ENCODE data around the gene ACVR1B. TPM values are rescaled to one million over a fixed set of nuclear protein-coding genes. Genes with fewer than 3 reads are reported as not detected.

ACVR1B gene
- total RNA-seq, 1 experiment from 2014 or later, result 14.1 TPM

DNA sequence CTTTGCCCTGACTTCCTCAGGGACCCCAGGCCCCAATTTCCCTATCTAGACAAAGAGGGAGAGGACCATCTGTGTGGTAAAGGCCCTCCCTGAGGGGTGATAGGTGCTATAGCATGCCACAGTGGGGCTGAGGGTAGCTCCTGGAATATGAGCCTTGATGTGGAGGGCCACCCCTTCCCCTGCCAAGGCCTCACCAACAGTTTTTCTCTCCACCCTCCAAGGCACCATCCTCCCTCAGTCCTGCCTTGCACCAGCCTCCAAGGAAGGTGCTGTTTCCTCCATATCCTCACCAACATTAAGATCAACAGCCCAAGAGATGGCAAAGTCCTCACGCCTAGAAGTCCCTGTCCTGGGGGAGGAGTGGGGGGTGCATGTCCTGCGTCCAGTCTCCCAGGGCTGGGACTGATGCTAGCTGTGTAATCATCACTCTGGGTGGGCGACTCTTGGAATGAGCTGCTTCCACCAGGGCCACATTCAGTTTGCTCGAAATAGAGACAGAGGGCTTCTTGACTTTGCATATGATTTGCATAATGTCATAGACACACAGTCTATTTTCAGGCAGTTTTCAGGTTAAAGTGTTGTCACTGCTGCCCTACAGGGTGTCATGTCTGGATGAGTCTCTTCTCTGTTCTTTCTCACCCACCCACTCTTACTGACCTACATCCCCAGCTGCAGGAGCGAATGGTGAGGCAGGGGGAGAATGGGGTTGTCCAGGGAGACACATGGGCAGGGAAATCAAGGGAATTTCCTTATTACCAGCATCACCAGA is 26.8 kb upstream of the ACVR1B start:
- H3K27me3 ChIP-seq (ENCODE audit: control insufficient read depth, insufficient read depth, low read length), result peaks cover 8% of the 10 kb centered on the region
- no peak for DNase-seq
- no peak overlapping the region for H3K4me3 ChIP-seq (ENCODE audit: insufficient read depth, low read depth, low read length)
- no peaks in the 10 kb centered on the region for H3K36me3 ChIP-seq (replicated peaks; ENCODE audit: control insufficient read depth, insufficient read depth, low read length)

DNA sequence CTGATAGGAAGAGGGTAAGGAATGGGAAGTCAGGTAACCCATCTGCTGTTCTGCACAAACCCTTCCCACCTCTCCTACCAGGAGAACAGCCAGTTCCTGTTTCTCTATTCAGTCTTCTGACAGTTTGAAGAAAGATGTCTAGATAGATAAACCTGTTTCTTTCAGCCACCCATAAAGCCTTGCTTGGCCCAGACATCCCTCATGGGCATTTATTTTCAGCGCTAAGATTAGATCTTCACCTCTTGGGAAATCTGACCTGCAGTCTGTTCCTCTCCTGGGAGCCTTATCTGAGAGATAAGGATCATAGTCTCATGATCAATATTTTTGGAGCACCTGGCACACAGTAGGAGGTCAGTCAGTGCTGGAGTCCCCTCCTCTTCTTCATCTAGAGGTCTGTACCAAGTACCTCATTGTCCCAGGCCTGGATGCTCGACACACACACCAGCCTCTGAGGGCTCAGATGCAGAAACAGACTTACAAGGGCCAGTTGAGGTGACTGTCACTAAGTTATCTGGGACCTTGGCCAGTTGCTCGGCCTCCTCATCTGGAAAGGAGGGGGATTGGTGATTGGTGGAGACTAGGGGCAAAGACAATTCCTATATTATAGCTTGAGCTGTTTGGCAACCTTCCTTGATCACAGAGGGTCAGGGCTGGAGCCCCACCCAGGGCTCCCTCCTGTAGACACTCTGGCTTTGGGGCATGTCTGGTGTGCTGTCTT is 26.0 kb upstream of the ACVR1B start:
- Histone ChIP-seq H3K36me3 (replicated peaks; ENCODE audit: control insufficient read depth, insufficient read depth, low read length) (no peaks in the 10 kb centered on the region), H3K27me3 (ENCODE audit: control insufficient read depth, insufficient read depth, low read length) (peaks cover 8% of the 10 kb centered on the region), H3K4me3 (ENCODE audit: insufficient read depth, low read depth, low read length) (no peak overlapping the region)
- DNase-seq, result no peak

DNA sequence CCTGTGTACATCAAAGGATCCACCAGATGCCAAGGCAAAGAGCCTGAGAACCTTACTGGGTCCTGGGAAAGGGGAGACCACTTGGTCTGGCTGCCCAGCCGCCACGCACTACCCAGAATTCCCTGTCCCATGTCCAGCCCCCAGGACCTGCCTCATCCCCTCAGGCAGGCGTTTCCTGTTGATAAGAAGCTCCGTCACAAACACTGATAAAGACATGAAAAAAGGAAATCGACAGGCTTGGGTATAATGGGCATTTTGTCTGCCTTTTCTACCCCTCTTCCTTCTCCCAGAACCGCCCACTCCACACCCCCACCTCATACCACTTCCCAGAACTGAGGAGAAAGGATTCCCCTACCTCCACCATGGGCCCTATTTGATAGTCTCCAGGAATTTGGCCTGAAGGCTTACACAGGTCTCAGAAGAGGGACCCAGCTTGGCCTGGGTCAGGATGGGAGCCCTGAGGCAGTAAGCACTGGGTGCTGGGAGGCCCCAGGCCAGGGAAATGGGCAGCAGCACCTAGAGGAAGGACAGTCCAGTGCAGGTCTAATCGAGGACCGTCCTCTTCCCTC is 25.4 kb upstream of the ACVR1B start:
- no peaks in the 10 kb centered on the region for H3K36me3 ChIP-seq (replicated peaks; ENCODE audit: control insufficient read depth, insufficient read depth, low read length)
- no peak for DNase-seq
- H3K27me3 ChIP-seq (ENCODE audit: control insufficient read depth, insufficient read depth, low read length), result peaks cover 8% of the 10 kb centered on the region
- no peak overlapping the region for H3K4me3 ChIP-seq (ENCODE audit: insufficient read depth, low read depth, low read length)

DNA sequence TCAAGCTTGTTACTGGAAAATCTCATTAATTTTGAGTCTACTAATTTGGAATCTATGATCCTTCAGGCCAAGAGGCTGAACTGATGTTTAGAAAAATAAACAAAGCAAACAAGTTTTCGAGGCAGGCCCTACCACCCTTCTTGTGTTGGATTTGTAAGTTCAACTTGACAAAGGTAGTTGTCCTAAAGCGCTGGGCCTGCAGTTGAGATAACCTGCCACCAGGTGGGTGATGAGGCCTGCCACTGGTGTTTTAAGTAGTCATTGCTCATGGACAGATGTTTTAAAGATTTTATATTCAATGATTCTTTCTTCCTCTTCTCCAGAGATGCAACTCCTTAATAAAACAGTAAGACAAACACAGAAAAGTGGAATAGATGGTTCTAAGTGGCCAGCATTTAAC is 24.8 kb upstream of the ACVR1B start:
- no peak overlapping the region for H3K4me3 ChIP-seq (ENCODE audit: insufficient read depth, low read depth, low read length)
- H3K36me3 ChIP-seq (replicated peaks; ENCODE audit: control insufficient read depth, insufficient read depth, low read length), result no peaks in the 10 kb centered on the region
- peak; percentile 66 for DNase-seq

DNA sequence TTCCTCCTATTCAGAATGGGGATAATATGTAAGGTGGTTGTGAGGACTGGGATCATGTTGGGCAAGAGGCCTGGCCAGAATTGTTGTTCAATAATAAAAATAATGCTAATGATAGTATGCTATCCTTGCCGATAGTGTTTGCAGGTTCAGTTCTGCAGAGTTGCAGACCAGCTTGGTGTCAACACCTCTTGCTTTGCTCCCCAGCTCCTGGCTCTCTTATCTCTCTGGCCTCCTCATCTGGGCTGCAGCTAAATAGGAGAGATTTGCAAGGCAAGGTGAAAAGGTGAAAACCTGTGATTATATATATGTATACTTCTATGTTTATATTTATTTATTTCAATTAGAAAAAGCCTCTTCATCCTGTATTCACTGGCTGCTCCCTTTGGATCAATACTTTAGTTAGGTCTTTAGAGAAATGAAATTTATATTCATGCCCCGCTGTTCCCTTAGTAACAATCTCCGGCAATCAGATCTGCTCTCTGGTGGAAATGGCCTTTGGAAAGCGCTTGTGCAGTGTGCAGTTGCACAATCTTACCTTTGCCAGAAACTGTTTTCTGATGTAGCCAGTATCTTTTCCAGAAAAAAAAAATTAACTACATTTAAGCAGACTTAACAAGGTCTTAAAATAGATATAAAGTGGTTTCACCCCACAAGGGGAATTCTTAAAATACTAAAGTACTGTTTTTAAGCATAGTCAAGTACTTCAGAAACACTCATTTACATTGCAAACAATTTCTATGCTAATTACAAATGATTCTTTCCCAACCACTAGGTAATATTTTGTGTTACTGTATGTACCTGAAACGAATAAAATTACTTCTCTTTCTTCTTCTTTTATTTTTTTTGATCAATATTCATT is 19.1 kb upstream of the ACVR1B start:
- H3K27me3 ChIP-seq (ENCODE audit: control insufficient read depth, insufficient read depth, low read length), result no peaks in the 10 kb centered on the region
- no peak overlapping the region for H3K4me3 ChIP-seq (ENCODE audit: insufficient read depth, low read depth, low read length)
- H3K36me3 ChIP-seq (replicated peaks; ENCODE audit: control insufficient read depth, insufficient read depth, low read length), result no peaks in the 10 kb centered on the region
- no peak for DNase-seq

More for the DNA sequence above, 24.8 kb upstream of the ACVR1B start:
- H3K27me3 ChIP-seq (ENCODE audit: control insufficient read depth, insufficient read depth, low read length), result peaks cover 8% of the 10 kb centered on the region

DNA sequence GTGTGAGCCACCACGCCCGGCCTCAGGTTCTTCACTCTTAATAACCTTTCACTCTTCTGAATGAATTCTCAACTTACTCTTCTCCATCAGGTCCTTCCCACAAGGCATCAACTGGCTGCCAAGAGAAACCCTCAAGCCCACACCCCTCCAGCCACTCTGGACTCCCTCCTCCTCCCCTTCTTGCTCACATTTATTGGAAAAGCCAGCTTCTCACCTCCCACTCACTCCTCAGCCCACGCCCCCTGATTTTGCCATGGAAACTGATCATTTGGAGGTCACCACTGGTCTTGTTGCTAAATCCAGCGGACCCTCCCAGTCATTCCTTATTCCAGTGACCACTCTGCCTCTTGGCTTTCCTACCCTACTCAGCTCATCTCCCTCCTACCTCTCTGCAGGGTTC is 17.4 kb upstream of the ACVR1B start:
- H3K4me3 ChIP-seq (ENCODE audit: insufficient read depth, low read depth, low read length), result no peak overlapping the region
- H3K27me3 ChIP-seq (ENCODE audit: control insufficient read depth, insufficient read depth, low read length), result no peaks in the 10 kb centered on the region
- no peak for DNase-seq
- no peaks in the 10 kb centered on the region for H3K36me3 ChIP-seq (replicated peaks; ENCODE audit: control insufficient read depth, insufficient read depth, low read length)

DNA sequence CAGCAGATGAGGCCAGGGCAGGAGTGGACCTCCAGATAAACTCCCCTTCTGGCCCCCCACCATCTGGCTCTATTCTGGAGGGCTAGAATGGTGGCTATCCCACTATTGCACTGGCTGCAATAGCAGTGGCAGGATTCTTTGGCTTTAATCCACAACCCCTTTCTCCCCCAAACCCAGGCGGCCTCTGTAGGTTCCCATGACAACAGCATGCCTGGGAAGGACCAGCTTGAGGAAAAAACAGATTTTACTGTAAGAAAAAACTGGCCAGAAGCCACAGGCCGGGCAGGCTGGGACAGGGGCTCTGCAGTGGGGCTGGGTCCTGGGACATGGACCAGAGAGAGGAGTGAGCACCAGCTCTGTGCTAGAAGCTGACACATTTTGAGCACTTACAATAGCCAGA is 13.6 kb upstream of the ACVR1B start:
- Histone ChIP-seq H3K27me3 (ENCODE audit: control insufficient read depth, insufficient read depth, low read length) (no peaks in the 10 kb centered on the region), H3K36me3 (replicated peaks; ENCODE audit: control insufficient read depth, insufficient read depth, low read length) (no peaks in the 10 kb centered on the region), H3K4me3 (ENCODE audit: insufficient read depth, low read depth, low read length) (no peak overlapping the region)
- DNase-seq, result no peak

DNA sequence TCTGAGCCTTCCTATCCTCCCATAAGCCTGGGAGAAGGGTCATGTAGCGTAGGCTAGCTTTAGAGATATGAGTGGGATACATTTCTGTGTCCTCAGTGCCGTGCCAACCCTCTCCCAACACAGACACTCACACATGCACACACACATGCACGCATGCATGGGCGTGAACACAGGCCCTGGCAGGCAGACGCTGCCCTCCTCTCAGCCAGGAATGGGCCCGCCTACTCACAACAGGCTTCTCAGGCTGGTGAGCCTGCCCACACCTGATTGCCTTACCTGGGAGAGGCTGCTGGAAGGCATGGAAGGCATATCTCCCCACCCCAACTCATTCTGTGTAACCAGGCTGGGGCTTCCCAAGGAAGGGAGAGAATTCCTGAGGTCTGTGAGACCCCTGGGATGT is 12.8 kb upstream of the ACVR1B start:
- H3K36me3 ChIP-seq (replicated peaks; ENCODE audit: control insufficient read depth, insufficient read depth, low read length), result no peaks in the 10 kb centered on the region
- DNase-seq, result no peak
- H3K27me3 ChIP-seq (ENCODE audit: control insufficient read depth, insufficient read depth, low read length), result no peaks in the 10 kb centered on the region
- H3K4me3 ChIP-seq (ENCODE audit: insufficient read depth, low read depth, low read length), result no peak overlapping the region

DNA sequence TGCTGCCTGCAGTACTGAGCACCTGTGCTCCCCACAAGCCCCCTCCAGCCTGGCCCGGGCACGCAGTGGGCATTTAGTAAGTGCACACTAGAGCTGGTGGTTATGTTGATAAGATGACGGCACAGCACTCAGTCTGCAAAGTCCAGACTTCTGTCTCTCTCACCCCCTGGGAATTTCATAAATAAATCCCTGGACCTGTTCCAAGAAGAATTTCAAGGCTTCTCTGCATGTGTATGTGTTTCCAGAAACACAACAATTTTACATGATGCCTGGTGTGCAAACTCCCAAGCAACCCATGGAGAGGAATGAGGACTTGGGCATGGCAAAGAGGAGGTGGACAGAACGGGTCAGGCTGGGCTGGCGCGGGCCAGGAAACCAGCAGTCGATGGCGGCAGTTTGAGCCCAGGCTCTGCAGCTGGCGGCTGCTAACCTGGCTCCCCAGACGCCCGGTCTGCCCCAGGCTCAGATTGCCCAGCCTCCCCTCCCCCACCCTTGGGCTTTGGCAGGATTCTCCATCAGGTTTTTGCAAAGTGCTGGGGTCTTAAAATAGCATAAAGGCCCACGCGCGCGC is 10.4 kb upstream of the ACVR1B start:
- DNase-seq, result peak; percentile 58

DNA sequence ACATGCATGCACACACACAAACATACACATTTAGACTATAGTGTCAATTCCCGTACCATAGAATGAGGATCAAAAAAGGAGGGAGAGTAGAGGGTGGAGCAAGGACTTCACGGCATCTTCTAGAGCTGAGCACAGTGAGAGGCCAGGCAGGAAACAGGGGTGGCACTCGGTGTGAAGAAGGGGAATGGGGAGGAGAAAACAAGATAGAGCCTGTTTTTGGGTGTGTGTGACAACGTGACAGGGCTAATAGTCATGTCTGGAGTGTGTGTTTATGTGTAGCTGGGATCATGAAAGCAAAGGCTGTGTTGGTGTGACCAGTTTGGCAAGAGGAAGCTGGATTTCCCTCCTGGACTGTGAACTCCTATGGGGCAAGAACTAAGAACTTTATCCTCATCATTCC is 9.9 kb upstream of the ACVR1B start:
- Histone ChIP-seq H3K36me3 (replicated peaks; ENCODE audit: control insufficient read depth, insufficient read depth, low read length) (no peaks in the 10 kb centered on the region), H3K4me3 (ENCODE audit: insufficient read depth, low read depth, low read length) (no peak overlapping the region), H3K27me3 (ENCODE audit: control insufficient read depth, insufficient read depth, low read length) (no peaks in the 10 kb centered on the region)
- no peak for DNase-seq

More for the DNA sequence above, 10.4 kb upstream of the ACVR1B start:
- Histone ChIP-seq H3K27me3 (ENCODE audit: control insufficient read depth, insufficient read depth, low read length) (no peaks in the 10 kb centered on the region), H3K4me3 (ENCODE audit: insufficient read depth, low read depth, low read length) (no peak overlapping the region), H3K36me3 (replicated peaks; ENCODE audit: control insufficient read depth, insufficient read depth, low read length) (no peaks in the 10 kb centered on the region)

DNA sequence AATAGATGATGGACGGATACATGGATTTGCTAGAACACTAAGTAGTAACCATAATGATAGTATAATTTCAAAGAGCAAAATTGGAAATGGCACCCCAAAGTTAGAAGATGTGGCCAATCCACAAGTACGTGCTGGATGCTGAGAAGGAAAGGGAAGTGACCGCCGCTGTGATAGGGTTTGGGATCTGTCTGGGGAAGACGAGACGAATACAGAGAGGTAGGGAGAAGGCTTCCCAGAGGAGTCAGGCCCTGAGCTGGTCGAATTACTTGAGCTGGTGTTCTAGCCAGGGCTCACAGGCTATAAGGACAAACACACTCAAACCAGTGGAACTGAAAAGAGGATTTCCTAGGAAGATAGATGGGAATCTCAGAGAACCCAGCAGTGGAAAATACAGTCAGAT is 9.4 kb upstream of the ACVR1B start:
- no peak for DNase-seq
- Histone ChIP-seq H3K27me3 (ENCODE audit: control insufficient read depth, insufficient read depth, low read length) (no peaks in the 10 kb centered on the region), H3K36me3 (replicated peaks; ENCODE audit: control insufficient read depth, insufficient read depth, low read length) (no peaks in the 10 kb centered on the region), H3K4me3 (ENCODE audit: insufficient read depth, low read depth, low read length) (no peak overlapping the region)

DNA sequence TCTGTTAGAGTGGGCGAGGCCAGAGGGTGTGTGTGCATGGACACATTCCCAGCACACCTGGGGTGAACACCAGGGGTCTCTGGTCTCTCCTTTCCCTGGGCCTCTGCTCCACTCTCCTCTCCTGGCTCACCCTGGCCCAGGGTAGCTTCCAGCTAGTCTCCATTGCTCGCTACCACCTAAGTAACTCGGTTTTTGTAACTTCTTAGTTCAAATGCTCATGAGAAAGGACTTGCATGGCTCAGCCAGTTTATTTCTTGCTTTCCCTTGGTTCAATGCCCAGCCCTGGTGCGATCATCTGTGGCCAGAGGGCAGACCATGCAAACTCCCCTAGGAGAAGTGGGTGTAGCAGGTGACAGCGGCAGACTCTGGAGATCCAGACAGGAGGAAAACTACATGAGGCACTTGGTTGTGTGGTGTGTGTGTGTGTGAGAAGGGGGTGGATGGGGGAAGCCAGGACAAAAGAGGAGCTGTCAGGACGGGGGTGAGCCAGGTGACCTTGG is 8.9 kb upstream of the ACVR1B start:
- DNase-seq, result no peak
- Histone ChIP-seq H3K4me3 (ENCODE audit: insufficient read depth, low read depth, low read length) (no peak overlapping the region), H3K36me3 (replicated peaks; ENCODE audit: control insufficient read depth, insufficient read depth, low read length) (no peaks in the 10 kb centered on the region), H3K27me3 (ENCODE audit: control insufficient read depth, insufficient read depth, low read length) (no peaks in the 10 kb centered on the region)

DNA sequence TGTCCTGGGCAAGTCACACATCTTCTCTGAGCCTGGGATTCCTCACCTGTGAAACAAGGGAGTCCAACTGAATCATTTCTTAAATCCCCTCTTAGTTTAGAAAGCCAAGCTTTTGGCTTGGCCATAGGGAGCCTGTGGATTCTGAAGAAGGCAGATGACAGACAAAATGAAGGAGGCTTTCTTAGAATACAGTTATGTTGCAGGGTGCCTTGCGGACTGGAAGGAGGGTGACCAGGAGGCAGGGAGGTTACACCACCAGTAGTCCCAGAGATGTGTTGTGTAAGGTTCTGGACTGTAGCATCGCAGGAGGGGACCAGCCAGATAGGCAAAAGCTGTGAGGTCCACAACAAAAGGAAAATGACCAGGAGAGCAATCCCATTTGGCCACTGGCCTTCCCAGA is 8.2 kb upstream of the ACVR1B start:
- Histone ChIP-seq H3K4me3 (ENCODE audit: insufficient read depth, low read depth, low read length) (no peak overlapping the region), H3K27me3 (ENCODE audit: control insufficient read depth, insufficient read depth, low read length) (peaks cover 4% of the 10 kb centered on the region), H3K36me3 (replicated peaks; ENCODE audit: control insufficient read depth, insufficient read depth, low read length) (no peaks in the 10 kb centered on the region)
- no peak for DNase-seq

DNA sequence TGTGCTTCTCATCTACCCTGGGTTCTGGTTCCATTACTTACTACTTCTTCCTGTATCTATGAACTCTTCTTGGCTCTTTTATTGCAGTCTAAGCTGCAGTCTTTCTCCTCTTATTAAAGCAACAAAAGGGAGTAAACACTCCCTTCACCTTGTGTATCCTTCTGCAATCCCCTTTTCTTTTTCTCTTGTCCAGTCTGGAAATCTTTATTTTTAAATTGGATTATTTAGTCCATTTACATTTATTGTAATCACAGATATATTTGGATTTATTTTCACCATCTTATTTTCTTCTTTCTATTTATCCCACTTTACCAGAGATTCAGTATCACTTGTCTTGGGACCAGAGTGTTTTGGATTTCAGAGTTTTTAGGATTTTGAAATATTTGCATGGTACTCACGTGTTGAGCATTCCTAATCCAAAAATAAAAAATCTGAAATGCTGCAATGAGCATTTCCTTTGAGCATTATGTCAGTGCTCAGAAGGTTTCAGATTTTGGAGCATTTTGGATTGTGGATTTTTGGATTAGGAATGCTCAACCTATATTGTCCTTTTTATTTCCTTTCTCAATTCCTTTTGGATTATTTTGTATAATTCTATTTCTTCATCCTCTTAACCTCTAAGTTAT is 6.8 kb upstream of the ACVR1B start:
- no peak for DNase-seq
- H3K4me3 ChIP-seq (ENCODE audit: insufficient read depth, low read depth, low read length), result no peak overlapping the region
- H3K27me3 ChIP-seq (ENCODE audit: control insufficient read depth, insufficient read depth, low read length), result peaks cover 14% of the 10 kb centered on the region
- no peaks in the 10 kb centered on the region for H3K36me3 ChIP-seq (replicated peaks; ENCODE audit: control insufficient read depth, insufficient read depth, low read length)
